Right cardiac atrium (tissue), 5 donors: ENCODE measurements around the gene MREG. TPM values are rescaled to one million over a fixed set of nuclear protein-coding genes. Genes with fewer than 3 reads are reported as not detected.
"Not testable (repeated sequence)": the region's sequence is repeated elsewhere in the genome, so short reads cannot be mapped to it uniquely, and the experiment has no call there.

Source experiments
- ATAC-seq, 2 donors: fragments of 200-7000 bp; cut with Tn5 transposase; one replicate each; pipeline versions ENCODE4 v1.8.0 to v1.9.1; 2020; ENCODE audit warnings: moderate library complexity in 2 of 2, mild to moderate bottlenecking in 1 of 2
- DNase-seq, 3 donors: peaks; one replicate each; pipeline ENCODE4 v3.0.0-alpha.2; 2020
- H3K27ac ChIP-seq: one replicate; pipeline ENCODE4 v1.5.1; 2013; ENCODE audit warnings: mild to moderate bottlenecking, low read length, control low read depth, moderate library complexity
- H3K27me3 ChIP-seq: one replicate; pipeline ENCODE4 v1.6.1; 2013; ENCODE audit not compliant: control insufficient read depth, insufficient read depth
- H3K4me1 ChIP-seq: one replicate; pipeline ENCODE4 v1.6.1; 2013; ENCODE audit warnings: low read length; ENCODE audit not compliant: control insufficient read depth, insufficient read depth
- H3K4me3 ChIP-seq: one replicate; pipeline ENCODE4 v1.5.1; 2013; ENCODE audit warnings: low read length, control low read depth
- H3K9me3 ChIP-seq: one replicate; pipeline ENCODE4 v1.6.1; 2013; ENCODE audit warnings: low read length; ENCODE audit not compliant: control insufficient read depth
- WGBS: extraction: QIAGEN DNeasy Blood & Tissue Kit; methylation state at CpG from one replicate; pipeline ENCODE4 v1.1.7; 2013; 5-methylcytosine and 5-hydroxymethylcytosine counted together
- intact Hi-C, 4 donors: fragments of 100-400 bp; cut with DNase I; formaldehyde crosslinking; loops; one replicate each; pipeline versions ENCODE4 v1.11.0 to v1.14.0; 2022 to 2023
- polyA plus RNA-seq: library from polyadenylated mRNA; stranded (reverse); fragments of 200-250 nt; gene quantifications from one replicate; pipeline ENCODE4 v1.2.3, GENCODE V29; 2013
- total RNA-seq, 4 donors: library from RNA; stranded (reverse); fragmentation: NEBNext Ultra II Directional; extraction: Animal tissue kit (Norgen Biotek cat#: 25700); gene quantifications; one replicate each; pipeline ENCODE4 v1.2.1, GENCODE V29; 2021
- donor health status: healthy with polysubstance abuse.
- donor health status: DM: no; HTN: yes; CAD: no.
- donor health status: DM: no; HTN: no; CAD: no.
- donor health status: DM: no; HTN: yes; CAD: no; lungs with severe emphysema.
- donor health status: DM: yes; HTN: yes; CAD: no.

Gene MREG
- total and polyA plus RNA-seq, 5 donors: 0.31 to 0.82 (median 0.50) TPM

DNA sequence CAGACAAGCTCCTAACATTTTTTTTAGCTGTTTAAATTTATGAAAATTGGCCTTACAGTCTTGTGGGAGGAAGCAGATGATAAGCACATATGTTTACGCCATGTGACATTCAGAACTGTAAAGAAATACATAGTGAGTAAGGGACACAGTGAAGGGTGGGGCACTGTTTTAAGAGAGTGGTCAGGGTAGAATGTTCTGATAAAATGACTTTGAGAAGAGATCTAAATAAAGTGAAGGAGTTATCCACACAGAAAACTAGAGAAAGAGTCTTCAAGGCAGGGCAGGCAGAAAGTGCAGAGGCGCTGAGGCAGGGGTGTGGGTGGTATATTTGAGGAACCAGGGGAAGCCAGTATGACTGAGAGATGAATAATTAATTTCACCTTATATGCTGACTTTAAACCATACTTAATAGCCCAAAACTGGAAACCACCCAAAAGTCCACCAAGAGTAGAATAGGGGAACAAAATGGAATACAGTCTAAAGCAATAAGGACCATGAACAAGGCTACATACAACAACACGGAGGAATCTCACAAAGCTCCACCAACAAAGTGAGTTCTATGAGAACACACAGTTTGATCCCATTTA lies 8.6 kb downstream of the MREG start:
- H3K27me3 ChIP-seq: no peaks in the 10 kb centered on the region
- H3K9me3 ChIP-seq: no peaks in the 10 kb centered on the region
- H3K4me1 ChIP-seq: no peaks in the 10 kb centered on the region
- H3K4me3 ChIP-seq: no peak overlapping the region
- ATAC-seq: no peak
- no peak for DNase-seq
- intact Hi-C loops: no loop called here
- H3K27ac ChIP-seq: no peak overlapping the region
- WGBS: 90% methylated on average over 3 of the region's 3 CpGs

DNA sequence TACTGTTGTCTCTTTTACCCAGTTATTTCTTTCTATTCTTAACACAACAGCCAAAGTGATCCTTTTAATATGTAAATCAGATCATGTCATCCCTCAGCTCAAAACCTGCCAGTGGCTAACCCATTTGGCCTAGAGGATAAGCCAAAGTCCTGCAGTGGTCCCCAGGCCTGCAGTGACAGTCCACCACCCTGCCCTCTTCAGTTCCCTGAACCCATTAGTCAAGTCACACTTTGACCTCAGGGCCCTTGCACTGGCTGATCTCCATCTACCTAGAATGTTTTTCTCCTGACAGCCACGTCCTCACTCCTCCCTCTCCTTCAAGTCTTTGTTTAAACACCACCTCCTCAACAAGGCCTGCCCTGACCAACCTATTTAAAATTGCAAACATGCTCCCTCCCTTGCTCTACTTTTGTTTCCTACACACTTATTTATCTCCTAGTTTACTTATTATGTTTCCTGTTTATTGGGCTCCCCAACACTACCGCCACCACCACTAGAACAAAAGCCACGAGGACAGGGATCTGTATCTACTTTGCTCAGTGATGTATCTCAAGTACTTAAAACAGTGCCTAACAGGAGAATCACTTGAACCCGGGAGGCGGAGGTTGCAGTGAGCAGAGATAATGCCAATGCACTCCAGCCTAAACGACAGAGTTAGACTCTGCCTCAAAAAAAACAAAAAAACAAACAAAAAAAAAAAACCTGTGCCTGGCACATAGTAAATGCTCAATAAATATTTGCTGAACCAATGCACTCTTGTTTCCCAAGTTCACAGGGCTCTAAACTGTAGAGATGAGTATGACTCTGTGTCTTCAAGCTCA lies 9.3 kb downstream of the MREG start:
- no peak for ATAC-seq
- 84% methylated on average over 6 of the region's 6 CpGs for WGBS
- Histone ChIP-seq H3K9me3 (no peaks in the 10 kb centered on the region), H3K27me3 (no peaks in the 10 kb centered on the region), H3K27ac (no peak overlapping the region), H3K4me1 (no peaks in the 10 kb centered on the region), H3K4me3 (no peak overlapping the region)
- intact Hi-C loops: no loop called here
- DNase-seq: no peak

DNA sequence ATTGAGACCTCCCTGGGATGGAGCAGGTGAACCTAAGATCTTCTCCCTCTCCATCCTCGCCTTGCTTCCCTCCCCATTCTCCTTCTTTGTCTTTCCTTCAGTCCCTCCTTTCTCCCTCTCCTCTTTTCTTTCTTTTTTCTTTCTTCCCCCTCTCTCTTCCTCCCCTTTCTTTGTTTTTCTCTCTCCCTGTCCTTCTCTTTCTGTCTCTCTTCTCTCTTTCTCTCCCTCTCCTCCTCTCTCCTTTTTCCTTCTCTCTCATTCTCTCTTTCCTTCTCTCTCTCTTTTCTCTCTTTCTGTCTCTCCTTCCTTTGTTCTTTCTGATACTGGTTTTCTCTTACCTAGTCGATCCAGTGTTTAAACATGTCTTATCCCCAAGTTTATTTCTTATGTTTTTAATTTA lies 10.7 kb downstream of the MREG start:
- intact Hi-C loops: no loop called here
- WGBS: 92% methylated on average over 2 of the region's 2 CpGs
- H3K27me3 ChIP-seq: no peaks in the 10 kb centered on the region
- DNase-seq (no peak), ATAC-seq (no peak)
- H3K4me3 ChIP-seq: no peak overlapping the region
- no peaks in the 10 kb centered on the region for H3K9me3 ChIP-seq
- H3K4me1 ChIP-seq: no peaks in the 10 kb centered on the region
- H3K27ac ChIP-seq: no peak overlapping the region

DNA sequence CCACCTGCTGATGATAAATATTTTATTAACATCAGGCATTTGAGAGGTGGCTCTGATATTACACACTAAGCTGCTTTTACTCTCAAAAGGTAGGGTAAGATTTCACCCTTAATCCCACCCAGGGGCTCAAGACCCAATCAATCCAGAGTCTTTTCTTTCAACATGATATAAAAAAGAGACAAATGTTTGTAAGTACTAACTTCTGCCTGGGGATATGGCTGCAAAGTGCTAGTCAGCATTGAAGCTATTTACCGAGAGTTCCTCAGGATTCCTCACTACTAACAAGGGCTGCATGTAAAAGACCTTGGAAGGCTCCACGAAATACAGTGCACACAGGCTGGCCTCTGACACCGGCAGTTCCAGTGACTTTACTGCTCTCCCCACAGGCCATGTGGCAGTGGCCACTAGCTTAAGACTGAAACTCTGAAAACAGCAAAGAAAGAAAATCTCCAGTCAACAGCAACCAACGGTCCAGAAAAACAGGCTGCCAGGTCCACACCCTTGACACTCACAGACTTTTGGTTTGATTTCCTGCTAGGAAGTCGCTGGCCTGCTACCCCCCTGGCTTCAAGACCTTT lies 11.2 kb downstream of the MREG start:
- Histone ChIP-seq H3K4me3 (no peak overlapping the region), H3K27ac (no peak overlapping the region), H3K4me1 (no peaks in the 10 kb centered on the region), H3K27me3 (no peaks in the 10 kb centered on the region), H3K9me3 (no peaks in the 10 kb centered on the region)
- intact Hi-C loops: no loop called here
- no peak for DNase-seq
- WGBS: 46% methylated on average over 5 of the region's 5 CpGs
- no peak for ATAC-seq

DNA sequence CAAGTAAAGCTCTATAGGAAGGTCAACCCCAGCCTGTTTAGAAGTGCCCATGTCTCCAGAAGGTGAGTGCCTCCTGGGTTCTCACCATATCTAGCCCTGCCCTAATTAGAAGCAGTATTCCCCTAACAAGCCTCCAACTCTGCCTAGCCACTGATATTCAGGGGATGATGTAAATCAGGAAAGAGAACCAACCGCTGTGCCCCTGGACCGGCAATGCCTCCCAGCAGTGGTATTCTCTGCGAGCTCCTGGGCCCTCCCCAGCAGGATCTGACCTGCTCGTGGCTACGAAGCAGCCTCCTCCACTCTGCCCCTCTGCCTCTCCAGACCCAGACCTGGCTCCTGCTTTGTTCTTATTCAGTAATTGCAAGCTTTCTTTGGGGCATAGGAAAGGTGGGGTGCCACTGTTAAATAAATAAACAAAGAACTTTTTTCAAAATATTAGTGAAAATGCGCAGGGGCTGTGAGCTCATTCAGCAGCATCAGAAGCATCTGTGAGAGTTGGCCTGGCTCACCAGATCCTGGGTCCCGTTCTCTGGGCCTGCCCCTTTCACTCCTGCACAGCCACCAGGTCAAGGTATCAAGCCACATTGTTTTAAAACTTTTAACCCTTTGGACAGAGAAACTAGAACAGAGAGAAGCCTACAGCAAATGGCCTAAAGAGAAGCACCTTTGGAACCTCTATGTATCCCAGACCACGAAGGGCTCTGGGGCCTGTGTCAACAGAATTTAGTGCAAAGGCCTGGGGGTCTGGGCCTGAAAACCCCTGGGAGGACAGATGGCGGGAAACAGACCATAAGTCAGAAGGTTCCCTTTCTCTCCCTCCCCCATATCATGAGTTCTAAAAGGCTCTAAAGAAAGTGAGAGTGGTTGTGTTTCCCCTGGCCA lies 11.9 kb downstream of the MREG start:
- DNase-seq (no peak), ATAC-seq (no peak)
- no peak overlapping the region for H3K4me3 ChIP-seq
- no peaks in the 10 kb centered on the region for H3K9me3 ChIP-seq
- intact Hi-C loops: no loop called here
- no peaks in the 10 kb centered on the region for H3K4me1 ChIP-seq
- 75% methylated on average over 9 of the region's 9 CpGs for WGBS
- H3K27me3 ChIP-seq: no peaks in the 10 kb centered on the region
- no peak overlapping the region for H3K27ac ChIP-seq

DNA sequence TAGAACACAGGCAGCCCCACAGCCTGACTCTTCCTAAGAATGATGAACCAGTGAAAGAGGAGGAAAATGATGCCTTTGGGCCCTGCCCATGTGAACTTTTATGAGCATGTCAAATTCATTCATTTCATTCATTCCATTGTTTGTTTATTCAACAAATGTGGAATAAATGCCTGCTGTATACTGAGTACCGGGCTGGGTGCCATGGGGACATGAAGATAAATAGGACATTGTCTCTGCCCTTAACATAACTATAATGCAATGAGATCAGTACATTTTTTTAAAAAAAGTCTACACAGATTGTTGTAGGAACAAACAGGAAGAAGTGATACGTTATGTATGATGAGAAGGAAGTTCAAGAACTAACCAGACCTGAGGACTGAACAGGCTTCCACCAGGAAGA lies 14.7 kb downstream of the MREG start:
- H3K27ac ChIP-seq: no peak overlapping the region

DNA sequence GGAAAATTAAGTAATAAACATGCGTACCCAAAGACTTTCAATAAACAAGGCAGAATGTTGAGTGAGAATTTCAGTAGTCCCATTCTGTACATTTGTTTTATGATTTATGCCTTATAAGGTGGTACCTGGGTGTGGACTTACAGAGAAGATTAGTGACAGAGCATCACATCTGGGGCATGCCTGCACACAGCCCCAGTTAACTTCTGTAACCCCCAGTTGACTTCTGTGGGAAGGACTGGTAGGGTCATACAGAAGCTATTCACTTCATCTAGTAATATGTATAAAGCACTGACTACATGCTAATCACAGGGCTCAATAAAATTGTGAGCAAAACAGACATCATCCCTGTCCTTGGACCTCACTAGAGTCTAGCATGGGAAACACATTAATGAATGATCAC lies 16.1 kb downstream of the MREG start:
- DNase-seq (no peak), ATAC-seq (no peak)
- Histone ChIP-seq H3K9me3 (no peaks in the 10 kb centered on the region), H3K4me1 (no peaks in the 10 kb centered on the region), H3K4me3 (no peak overlapping the region), H3K27ac (no peak overlapping the region), H3K27me3 (no peaks in the 10 kb centered on the region)
- intact Hi-C loops: no loop called here
- 98% methylated on average over 1 of the region's 1 CpG for WGBS

More for the DNA sequence above, 14.7 kb downstream of the MREG start:
- 68% methylated on average over 2 of the region's 2 CpGs for WGBS
- no peaks in the 10 kb centered on the region for H3K9me3 ChIP-seq
- ATAC-seq (no peak), DNase-seq (no peak)
- no peaks in the 10 kb centered on the region for H3K4me1 ChIP-seq
- no peaks in the 10 kb centered on the region for H3K27me3 ChIP-seq
- intact Hi-C loops: no loop called here
- no peak overlapping the region for H3K4me3 ChIP-seq

DNA sequence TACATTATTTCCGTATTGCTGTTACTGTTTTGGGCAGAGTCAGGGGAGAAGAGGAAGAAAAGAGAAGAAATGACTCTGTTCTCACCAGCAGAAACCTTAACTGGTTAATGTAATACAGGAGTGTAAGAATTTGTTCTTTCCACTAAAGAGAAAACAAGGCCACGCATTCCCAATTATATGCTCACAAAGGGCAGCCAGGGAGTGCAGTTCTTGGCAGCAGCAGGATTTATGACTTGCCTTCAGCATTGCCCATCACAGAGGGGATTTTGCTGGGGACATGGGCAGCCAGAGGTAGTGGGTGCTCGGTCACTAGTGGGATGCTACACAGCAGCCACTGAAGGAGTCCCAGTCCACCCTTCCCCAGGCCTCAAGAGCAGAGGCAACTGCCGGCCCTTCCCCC lies 18.4 kb downstream of the MREG start:
- Histone ChIP-seq H3K4me1 (no peaks in the 10 kb centered on the region), H3K9me3 (no peaks in the 10 kb centered on the region), H3K27ac (no peak overlapping the region), H3K27me3 (no peaks in the 10 kb centered on the region), H3K4me3 (no peak overlapping the region)
- DNase-seq (no peak), ATAC-seq (no peak)
- 85% methylated on average over 4 of the region's 4 CpGs for WGBS
- intact Hi-C loops: no loop called here

DNA sequence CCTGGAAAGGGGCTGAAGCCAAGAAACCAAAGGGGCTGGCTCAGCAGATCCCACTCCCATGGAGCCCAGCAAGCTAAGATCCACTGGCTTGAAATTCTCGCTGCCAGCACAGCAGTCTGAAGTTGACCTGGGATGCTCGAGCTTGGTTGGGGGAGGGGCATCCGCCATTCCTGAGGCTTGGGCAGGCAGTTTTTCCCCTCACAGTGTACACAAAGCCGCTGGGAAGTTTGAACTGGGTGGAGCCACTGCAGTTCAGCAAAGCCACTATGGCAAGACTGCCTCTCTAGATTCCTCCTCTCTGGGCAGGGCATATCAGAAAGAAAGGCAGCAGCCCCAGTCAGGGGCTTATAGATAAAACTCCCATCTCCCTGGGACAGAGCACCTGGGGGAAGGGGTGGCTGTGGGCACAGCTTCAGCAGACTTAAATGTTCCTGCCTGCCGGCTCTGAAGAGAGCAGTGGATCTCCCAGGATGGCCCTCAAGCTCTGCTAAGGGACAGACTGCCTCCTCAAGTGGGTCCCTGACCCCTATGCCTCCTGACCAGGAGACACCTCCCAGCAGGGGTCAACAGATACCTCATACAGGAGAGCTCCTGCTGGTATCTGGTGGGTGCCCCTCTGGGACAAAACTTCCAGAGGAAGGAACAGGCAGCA lies 24.7 kb downstream of the MREG start:
- intact Hi-C loops, H3K4me1 ChIP-seq, H3K27ac ChIP-seq, H3K27me3 ChIP-seq, DNase-seq, ATAC-seq, H3K4me3 ChIP-seq, H3K9me3 ChIP-seq: not testable (repeated sequence)
- WGBS: 83% methylated on average over 5 of the region's 5 CpGs

DNA sequence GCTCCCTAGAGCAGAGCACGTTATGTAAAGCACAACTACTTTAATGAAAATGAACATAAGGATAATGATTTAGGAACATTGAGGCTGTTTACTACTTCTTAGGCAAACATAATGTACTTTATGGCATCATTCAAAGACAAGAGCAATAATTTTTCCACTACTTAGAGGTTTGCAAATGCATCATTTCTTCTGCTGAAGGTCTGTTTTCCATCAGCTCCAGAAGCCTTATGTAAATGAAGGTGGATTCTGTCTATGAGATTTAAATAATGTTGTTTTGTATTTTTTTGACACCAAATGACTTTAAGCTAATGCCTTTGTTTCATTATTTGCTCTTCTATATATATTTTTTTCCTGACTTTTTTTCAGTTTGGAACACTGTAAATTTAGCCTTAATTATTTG lies 28.1 kb downstream of the MREG start:
- DNase-seq (no peak), ATAC-seq (no peak)
- no peak overlapping the region for H3K4me3 ChIP-seq
- intact Hi-C loops: no loop called here
- H3K27ac ChIP-seq: no peak overlapping the region
- 81% methylated on average over 1 of the region's 1 CpG for WGBS
- no peaks in the 10 kb centered on the region for H3K9me3 ChIP-seq
- H3K4me1 ChIP-seq: no peaks in the 10 kb centered on the region
- no peaks in the 10 kb centered on the region for H3K27me3 ChIP-seq
